HUES48 (cell line): ENCODE data around the gene SCFD2.

Experiments used
- H3K27ac ChIP-seq: one replicate; pipeline ENCODE4 v1.7.0; 2013; ENCODE audit warnings: low read depth, low read length, inconsistent platforms
- H3K27me3 ChIP-seq: 2 replicates; pipeline ENCODE4 v1.6.1; 2013; ENCODE audit warnings: mild to moderate bottlenecking, low read length; ENCODE audit not compliant: control insufficient read depth, insufficient read depth
- H3K36me3 ChIP-seq: 2 replicates; pipeline ENCODE4 v1.6.1; 2013; ENCODE audit warnings: low read length; ENCODE audit not compliant: control insufficient read depth, insufficient read depth
- H3K4me1 ChIP-seq: 2 replicates; pipeline ENCODE4 v1.6.1; 2013; ENCODE audit warnings: mild to moderate bottlenecking, low read length; ENCODE audit not compliant: control insufficient read depth, insufficient read depth
- H3K4me3 ChIP-seq: 2 replicates; pipeline ENCODE4 v1.5.1; 2013; ENCODE audit warnings: mild to moderate bottlenecking, low read depth, low read length
- H3K9ac ChIP-seq: 2 replicates; pipeline ENCODE4 v1.6.1; 2013; ENCODE audit warnings: mild to moderate bottlenecking, low read depth, low read length, moderate library complexity
- H3K9me3 ChIP-seq: 2 replicates; pipeline ENCODE4 v1.6.1; 2013; ENCODE audit warnings: low read length; ENCODE audit not compliant: control insufficient read depth, insufficient read depth

The SCFD2 gene

DNA sequence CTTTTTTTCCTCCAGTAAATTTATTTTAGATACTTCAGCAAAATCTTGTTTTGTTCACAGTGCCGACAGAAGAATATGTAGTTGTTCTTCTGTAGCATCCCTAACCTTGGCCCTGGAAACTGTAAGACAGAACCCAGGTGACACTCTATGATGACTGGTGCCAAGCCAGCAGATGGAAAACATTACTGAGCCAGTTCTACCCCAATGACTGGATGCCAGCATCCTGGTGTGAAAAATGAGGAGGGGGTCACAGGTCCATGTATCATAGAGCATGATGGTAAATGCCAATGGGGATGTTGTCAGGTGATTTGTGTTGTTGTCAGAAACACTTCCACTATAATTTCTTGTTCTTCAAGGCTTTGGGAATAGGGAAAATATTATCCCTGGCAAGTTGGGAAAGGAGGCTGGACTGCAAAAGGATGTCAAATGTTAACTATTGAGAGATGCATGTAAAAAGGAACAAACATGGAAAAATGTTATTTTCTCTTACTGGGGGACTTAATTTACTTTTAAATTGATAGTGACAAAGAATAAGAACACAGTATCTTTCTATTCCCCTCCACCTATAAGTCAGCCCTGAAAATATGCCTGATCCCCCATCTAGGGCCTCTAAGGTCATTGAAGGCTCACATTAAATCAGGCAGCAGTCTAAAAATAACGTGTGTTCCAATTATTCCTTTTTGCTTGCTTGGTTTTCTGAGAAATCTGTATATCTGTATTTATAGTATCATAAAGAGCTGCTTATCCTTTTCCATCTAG lies 343.9 kb downstream of the SCFD2 start:
- H3K4me1 ChIP-seq: peaks cover 8% of the 10 kb centered on the region
- H3K9ac ChIP-seq: no peak overlapping the region
- H3K36me3 ChIP-seq: no peaks in the 10 kb centered on the region
- no peaks in the 10 kb centered on the region for H3K9me3 ChIP-seq
- H3K27me3 ChIP-seq: no peaks in the 10 kb centered on the region
- no peak overlapping the region for H3K27ac ChIP-seq
- H3K4me3 ChIP-seq: no peak overlapping the region

DNA sequence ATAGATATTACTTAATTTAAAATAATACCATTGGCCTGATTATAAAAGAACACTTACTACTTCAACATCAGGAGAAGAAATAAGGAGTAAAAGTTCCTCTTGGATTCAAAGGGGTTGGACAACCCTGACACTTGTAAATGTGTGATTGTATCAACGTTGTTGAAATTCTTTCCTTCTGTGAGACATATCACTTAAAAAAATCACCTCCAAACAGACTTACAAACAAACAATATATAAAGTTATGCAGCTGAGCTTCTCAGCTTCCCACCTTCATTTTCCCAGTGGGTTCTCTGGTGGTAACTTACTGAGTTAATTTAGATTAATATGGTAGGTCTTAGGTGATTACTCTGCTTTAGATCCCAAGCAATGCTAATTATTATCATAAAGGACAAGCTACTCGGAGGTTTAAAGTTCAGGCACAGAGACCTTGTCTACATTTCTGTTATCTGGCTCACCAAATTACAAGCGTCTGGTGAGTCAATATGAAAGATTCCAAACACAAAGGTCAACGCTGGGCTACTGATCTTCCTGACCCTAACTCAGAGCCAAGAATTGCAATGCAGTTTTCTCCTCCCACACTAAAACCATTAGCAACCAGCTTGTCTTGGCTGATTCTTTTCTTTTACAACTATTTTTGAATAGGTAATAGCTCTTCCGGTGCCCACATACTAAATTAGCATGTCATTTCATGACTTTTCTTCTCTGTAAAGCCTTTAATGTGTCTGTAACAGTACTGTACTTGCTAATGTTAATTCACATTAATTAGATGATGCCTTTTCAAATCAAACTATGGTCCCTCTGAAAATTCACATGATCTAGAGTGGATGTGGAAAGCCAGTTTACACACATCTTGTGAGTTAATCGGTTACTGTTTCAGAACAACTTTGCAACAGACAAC lies 346.1 kb downstream of the SCFD2 start:
- H3K4me1 ChIP-seq: no peaks in the 10 kb centered on the region
- H3K27ac ChIP-seq: no peak overlapping the region
- H3K36me3 ChIP-seq: no peaks in the 10 kb centered on the region
- no peak overlapping the region for H3K4me3 ChIP-seq
- H3K27me3 ChIP-seq: no peaks in the 10 kb centered on the region
- H3K9ac ChIP-seq: no peak overlapping the region
- no peaks in the 10 kb centered on the region for H3K9me3 ChIP-seq

DNA sequence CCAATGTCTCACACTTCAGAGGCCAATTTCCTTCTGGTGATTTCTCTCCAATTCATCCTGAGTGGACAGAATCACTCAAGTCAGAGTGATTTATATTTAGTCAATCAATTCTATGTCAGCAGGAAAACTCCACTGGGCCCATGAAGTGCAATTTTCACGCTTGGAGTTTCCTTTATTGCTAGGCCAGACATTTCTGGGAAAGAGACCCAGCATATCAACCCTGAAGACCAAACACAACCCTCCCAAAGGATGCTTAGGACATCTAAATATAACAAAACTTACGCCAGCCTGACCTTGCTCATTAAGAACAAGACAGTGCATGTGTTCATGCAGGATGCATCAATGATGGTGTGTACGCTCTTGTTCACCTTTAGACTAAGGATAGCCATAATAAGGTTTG lies 347.4 kb downstream of the SCFD2 start:
- no peaks in the 10 kb centered on the region for H3K36me3 ChIP-seq
- H3K9me3 ChIP-seq: no peaks in the 10 kb centered on the region
- H3K27me3 ChIP-seq: no peaks in the 10 kb centered on the region
- H3K9ac ChIP-seq: no peak overlapping the region
- H3K4me1 ChIP-seq: no peaks in the 10 kb centered on the region
- H3K27ac ChIP-seq: no peak overlapping the region
- H3K4me3 ChIP-seq: no peak overlapping the region

DNA sequence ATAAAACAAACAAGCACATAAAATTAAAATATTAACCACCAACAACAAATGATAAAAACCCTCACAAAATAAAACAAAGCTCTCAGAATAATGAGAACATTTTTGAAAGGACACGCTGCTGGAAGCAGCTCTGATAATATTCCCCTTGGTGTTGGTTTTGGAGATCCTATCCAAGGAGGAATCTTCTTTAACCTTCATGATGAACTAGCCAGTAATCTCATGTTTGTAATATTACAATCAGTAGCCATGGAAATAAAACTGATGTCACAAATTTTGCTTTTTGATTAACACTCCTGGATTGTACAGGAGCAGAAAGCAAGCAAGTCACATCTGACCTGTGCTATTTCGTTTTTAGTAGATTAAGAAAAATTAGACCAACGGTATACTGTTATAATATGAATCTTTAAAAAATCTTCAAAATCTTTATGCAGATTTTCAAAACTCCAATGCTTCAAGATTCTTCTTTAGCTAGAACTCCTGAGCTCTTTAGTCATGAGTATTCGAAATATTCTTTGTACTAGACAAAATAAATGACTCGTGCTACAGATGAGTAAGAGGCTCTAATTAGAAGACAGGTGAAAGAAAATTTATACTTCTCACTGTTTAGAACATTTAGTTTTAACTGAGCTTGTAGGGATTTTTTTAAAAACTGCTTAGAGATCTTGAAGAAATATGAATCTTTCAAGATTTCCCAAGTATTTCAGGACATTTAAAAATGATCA lies 349.6 kb downstream of the SCFD2 start:
- H3K9me3 ChIP-seq: no peaks in the 10 kb centered on the region
- H3K27me3 ChIP-seq: no peaks in the 10 kb centered on the region
- no peak overlapping the region for H3K27ac ChIP-seq
- no peak overlapping the region for H3K4me3 ChIP-seq
- no peaks in the 10 kb centered on the region for H3K36me3 ChIP-seq
- H3K9ac ChIP-seq: no peak overlapping the region
- H3K4me1 ChIP-seq: peaks cover 3% of the 10 kb centered on the region

DNA sequence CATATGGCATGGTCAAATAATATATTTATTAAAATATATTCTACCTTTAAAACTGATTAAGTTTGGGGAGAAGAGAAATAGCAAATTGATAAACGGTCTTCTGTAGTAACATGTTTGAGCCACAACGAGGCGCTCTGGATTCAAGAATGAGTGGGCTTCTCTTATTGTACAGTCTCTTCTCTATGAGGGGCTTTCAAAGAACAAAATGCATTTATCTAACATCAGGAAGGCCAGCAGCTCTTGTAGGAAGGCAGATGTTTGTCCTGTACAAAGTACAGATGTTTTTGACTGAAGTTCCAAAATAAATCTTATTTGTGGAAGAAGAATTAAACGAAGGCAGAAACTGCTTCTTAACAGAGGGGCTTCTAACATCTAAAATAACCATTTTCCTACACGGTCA lies 350.2 kb downstream of the SCFD2 start:
- Histone ChIP-seq H3K4me3 (no peak overlapping the region), H3K27ac (no peak overlapping the region), H3K4me1 (peaks cover 3% of the 10 kb centered on the region), H3K27me3 (no peaks in the 10 kb centered on the region), H3K9me3 (no peaks in the 10 kb centered on the region), H3K36me3 (no peaks in the 10 kb centered on the region), H3K9ac (no peak overlapping the region)

- H3K9ac ChIP-seq: no peak overlapping the region
- no peaks in the 10 kb centered on the region for H3K9me3 ChIP-seq
- no peak overlapping the region for H3K4me3 ChIP-seq
- no peaks in the 10 kb centered on the region for H3K36me3 ChIP-seq
- H3K4me1 ChIP-seq: peaks cover 3% of the 10 kb centered on the region
- H3K27me3 ChIP-seq: no peaks in the 10 kb centered on the region
- H3K27ac ChIP-seq: no peak overlapping the region
Measured at GRCh38 chr4:53014881-53015280, 351.0 kb downstream of the SCFD2 start.

DNA sequence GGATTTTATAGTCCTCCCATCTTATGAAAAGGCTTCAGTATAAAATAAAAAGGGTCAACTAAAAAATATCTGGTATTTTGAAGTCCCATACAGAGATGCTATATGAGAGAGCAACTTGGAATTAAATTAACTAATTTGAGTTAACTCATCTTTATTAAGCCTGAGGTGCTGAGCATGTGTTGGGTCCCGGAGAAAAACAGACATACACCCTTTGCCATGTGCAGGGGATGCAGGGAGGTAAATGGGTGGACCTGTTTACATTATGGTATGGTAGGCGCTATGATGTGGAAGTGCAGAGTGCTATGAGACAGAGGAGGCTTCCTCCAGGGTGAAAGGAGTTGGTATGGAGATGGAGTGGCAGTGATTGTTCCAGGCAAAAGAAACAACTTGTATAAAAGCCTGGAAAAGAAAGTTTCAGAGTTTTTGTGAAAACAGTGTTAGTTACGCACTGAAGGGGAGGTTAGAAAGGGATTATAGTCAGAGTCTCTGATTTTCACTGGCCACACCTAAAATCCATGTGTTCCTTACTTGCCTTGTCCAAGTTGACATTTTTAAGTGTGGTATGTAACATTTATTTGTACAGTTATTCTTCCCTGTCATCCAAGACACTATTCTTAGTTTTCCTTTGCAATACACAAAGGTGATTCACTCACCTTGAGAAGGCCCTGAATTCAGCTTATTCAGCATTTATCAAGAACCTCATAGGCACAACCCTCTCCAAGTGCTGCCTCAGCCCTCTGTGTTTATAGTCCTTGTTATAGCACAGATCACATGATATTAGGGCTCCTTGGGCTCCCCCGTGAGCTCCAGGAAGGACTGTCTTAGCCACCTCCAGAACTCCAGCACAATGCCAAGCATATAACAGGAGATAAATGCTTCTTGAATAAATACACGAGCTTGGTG lies 351.7 kb downstream of the SCFD2 start:
- Histone ChIP-seq H3K9me3 (no peaks in the 10 kb centered on the region), H3K4me1 (peaks cover 3% of the 10 kb centered on the region), H3K27ac (no peak overlapping the region)

DNA sequence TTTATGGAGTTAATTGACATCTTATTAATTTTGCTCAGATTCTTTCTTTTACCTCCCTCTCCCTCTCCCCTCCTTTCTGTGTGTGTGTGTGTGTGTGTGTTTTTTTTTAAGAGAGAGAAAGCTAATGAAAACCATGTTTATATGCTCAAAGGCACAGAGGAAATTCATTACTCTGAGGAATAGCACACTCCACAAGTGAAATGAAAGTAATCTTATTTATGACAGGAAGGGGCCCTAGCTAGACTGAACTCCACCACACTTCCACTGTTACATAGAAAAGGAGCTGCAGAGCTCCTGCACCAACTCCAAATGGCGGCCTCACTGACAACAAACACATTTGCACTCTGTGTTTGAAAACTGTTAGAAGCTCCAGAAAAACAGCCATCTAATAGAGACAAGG lies 353.1 kb downstream of the SCFD2 start:
- Histone ChIP-seq H3K9ac (no peak overlapping the region), H3K36me3 (no peaks in the 10 kb centered on the region), H3K4me1 (peaks cover 3% of the 10 kb centered on the region), H3K9me3 (no peaks in the 10 kb centered on the region), H3K27ac (no peak overlapping the region), H3K4me3 (no peak overlapping the region), H3K27me3 (no peaks in the 10 kb centered on the region)

More for the DNA sequence above, 351.7 kb downstream of the SCFD2 start:
- H3K4me3 ChIP-seq: no peak overlapping the region
- H3K36me3 ChIP-seq: no peaks in the 10 kb centered on the region
- no peak overlapping the region for H3K9ac ChIP-seq
- no peaks in the 10 kb centered on the region for H3K27me3 ChIP-seq

DNA sequence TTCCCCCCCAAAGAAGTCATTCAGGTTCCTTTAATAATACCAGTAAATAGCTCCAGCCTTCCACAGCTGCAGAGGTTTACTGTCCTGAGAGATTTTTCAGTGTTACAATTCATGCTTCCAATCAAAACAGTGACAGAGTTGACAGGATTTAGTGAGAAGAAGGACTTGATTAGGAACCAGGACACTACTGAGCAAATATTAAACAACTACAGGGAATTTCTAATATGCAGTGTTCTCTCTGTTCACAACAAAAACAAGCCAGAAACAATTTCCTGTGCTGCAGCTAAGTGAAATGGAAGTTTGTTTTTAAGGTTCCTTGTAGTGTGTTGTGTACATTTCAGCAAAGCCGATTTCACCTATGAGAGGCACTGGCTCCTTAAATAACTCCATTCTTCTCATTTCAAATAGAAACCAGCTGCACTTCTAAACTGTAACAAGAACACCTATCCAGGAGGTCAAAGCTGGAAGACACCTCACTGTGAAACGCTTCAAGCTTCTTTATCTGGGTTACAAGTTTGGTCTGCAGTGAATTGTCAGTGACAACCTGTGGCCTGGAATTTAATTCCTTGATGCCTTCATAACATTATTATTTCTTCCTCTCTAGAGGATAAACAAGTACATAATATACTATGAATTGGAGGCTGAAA lies 354.5 kb downstream of the SCFD2 start:
- Histone ChIP-seq H3K4me1 (peaks cover 3% of the 10 kb centered on the region), H3K27me3 (no peaks in the 10 kb centered on the region), H3K36me3 (no peaks in the 10 kb centered on the region), H3K4me3 (no peak overlapping the region), H3K9me3 (no peaks in the 10 kb centered on the region), H3K9ac (no peak overlapping the region), H3K27ac (no peak overlapping the region)

GRCh38 chr4:53010318-53010717 lies 355.5 kb downstream of the SCFD2 start:
- H3K4me3 ChIP-seq: no peak overlapping the region
- peaks cover 3% of the 10 kb centered on the region for H3K4me1 ChIP-seq
- H3K9ac ChIP-seq: no peak overlapping the region
- H3K9me3 ChIP-seq: no peaks in the 10 kb centered on the region
- no peaks in the 10 kb centered on the region for H3K27me3 ChIP-seq
- no peak overlapping the region for H3K27ac ChIP-seq
- no peaks in the 10 kb centered on the region for H3K36me3 ChIP-seq
